Smooth muscle cell of the brain vasculature (primary cell): ENCODE measurements around the gene RANBP3L.

ENCODE experiments used
- DNase-seq: peaks from one replicate; pipeline ENCODE4 v3.0.0-alpha.2; 2012; ENCODE audit warnings: low read depth, low spot score

The RANBP3L gene

DNA sequence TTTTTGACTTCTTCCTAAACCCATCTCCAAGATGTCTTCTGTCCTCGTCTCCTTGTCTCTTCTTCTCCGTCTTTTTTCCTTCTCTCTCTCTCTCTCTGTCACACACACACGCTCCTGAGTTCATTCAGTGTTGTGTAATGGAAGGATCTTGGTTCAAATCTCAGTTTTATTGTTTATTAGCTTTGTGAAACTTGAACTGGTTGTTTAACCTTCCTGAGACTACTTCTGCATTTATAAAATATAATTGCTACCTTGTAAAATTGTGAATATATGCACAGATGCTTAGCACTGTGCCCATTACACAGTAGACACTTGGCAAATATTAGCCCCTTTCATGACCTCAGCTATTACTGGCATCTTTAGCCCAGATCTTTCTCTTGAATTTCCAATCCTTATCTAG, 57.6 kb downstream of the RANBP3L start:
- DNase-seq = no peak

DNA sequence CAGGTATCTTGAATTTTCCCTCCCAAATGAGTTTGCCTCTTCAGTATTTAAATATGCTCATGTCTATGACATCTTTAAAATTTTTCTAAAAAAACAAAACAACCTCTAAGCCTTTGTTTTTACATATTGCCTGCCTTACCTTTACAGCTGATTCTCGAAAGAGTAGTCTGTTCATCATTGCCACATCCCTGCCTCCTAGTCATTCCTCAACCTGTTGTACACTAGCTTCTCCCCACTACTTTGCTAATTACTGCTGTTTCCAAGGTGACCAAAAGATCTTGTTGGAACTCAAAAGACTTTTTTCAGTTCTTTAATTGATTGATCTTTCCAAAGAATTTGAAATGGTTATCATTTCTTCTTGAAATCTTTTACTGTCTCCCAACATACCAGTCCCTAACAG, 58.0 kb downstream of the RANBP3L start:
- no peak for DNase-seq

DNA sequence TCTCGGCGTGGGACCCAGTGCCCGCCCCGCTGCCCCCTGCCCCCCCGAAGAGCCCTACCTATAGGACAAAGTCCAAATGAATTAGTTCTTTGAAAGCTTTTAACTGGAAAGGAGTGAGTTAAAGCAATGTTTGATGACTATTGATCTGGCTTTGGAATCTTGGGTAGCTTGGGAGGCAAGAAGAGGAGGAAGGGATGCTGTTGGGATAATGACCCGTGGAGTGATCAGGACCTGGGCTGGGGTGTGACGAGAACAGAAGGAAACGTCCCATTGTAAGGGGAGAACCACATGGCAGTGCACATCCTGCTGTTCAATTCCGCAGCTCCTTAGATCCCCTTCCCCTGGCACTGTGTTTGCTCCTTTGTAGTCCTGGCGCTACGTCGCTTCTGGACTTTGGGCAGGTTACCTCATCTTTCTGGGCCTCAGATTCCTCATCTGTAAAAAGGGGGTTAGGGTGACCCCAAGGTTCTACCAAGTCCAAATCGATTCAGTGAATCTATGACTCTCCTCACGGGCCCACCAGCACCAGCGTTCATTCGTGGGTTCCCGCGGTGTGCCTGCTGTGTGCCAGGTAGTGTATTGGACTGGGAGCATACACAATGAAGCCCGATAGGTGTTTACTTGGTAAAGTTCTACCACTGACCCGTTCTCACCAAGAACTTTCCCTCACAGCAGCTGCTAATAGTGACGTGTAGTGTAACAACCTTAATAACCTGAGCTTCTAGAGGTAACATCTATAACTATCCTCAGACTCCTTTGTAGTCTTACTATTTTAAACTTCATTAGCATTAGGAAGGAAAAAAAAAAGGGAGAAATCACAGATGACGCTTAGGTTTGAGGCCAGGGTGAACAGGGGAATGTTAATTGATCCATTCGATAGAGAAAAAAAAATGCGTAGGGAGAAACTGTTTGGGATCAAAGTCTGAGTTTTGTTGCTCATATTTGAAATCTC, 58.9 kb downstream of the RANBP3L start:
- DNase-seq = no peak

DNA sequence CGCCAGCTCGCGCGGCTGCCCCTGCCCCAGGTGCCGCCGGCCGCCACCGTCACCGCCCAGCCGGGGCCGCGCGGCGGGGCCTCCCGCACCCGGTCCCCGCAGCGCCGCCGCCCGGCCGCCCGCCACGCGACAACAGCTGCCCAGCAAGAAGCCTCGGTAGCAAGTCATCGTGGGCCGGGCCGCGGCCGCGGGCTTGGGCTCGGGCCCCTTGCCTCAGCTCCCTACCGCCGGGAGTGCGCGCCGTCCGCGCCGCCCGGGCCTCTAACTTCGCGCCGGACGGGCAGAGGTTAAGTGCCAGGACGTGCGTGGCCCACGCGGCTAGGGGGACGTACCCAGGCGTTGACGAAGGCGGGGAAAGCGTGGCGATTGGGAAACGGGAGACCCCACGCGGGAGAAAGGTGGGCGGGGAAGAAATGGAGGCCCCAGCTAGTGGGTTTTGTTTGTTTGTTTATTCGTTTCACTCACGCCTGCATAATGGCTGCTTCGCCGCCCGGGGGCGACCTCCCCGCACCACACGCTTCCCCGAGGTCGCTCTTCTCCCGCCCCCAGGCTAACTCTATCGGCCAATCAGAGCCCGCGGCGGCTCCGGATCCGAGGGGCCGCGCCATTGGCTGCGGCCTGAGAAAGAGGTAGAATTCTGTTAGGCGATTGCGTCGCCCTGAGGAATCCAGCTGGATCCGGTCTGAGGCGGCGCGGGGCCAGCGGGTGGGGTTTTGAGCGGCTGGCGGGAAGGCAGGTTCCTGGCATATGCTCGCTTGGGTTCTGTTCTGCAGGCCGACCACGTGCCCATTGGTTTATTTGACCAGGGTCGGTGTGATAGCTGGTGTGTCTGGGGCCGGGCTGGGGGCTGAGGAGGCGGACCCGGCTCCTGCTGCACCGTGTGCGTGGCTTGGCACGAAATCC, 59.8 kb downstream of the RANBP3L start, which contains the start of gene NADK2:
NADK2 (minus strand) TSS at position 295 of the 903 bp plus-strand sequence; CDS start at position 168, 127 bp downstream.
- DNase-seq = peak; percentile 93

DNA sequence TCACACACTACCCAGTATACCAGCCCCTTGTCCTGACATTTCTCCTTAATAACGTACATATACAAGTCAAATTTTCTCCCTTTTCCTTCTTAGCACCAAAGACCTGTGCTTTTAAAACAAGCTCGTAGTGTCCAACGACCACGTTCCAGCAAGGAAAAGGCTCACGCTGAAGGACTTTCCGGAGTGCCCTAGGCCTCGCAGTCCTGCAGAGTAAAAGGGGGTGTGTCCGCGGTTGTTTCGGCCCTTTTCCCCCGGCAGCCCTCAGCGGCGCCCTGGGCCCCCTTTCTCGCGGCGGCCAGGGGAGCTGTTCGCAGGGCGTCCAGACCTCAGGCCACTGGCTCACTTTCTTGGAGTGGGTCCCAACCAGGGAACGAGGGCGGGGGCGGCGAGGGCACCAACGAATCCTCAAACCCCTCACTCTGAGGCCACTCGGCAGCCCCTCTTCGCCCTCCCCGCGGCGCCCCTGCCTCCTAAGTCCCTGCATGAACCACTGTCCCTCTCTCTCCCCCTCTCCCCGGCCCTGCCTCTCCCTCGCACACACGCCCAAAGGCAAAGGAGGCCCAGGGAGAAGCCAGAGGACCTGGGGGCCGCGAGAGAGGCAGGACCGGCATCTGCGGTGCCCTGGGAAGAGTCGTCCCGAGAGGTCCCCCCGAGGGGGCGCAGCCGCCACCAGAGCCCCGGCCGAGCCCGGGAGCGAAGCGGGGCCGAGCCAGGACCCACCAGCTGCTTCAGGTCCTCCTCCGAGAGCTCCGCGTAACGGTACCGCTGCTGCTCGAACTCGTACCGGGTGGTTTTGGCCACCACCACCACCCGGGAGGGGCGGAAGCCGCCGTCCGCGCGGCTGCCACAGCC, 60.7 kb downstream of the RANBP3L start:
- no peak for DNase-seq

DNA sequence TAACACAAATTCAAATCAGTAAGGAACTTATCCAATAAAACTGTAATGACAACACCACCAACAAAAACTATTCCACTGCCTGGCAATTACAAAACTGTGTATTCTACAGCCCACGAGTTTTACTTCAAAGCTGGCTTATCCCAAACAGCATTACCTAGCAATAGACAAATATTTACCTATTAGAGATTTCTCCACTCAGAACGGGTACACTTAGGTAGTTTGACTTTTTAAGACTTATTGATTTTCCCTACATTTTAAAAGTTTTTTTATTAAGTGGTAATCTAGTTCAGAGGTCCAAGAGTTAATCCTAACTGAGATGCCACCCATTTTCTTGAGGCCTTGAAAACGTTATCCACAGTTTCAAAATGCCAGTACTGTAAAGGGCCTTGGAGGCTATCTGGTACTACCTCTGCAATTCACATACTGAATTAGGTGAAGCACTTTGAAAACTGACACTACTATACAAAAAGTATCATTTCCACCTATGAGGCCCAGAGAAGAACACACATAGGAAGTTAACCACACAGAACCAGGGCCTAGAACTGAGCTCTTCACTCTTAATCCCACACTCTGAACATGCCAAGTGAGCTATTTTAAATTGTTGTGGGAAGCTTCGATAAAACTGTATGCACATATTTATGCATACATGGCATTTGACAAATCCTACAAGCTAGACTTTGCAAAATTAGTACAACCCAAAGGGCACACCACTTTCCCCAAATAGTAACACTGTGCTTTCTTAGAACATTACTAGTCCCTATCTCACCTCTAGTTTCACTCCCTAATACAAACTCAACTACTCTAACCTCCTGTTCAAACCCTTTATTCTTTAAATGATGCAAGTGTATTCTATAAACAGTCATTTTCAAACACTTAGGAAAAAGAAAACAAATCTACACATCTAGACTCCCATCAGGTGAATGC, 62.1 kb downstream of the RANBP3L start:
- DNase-seq = no peak

DNA sequence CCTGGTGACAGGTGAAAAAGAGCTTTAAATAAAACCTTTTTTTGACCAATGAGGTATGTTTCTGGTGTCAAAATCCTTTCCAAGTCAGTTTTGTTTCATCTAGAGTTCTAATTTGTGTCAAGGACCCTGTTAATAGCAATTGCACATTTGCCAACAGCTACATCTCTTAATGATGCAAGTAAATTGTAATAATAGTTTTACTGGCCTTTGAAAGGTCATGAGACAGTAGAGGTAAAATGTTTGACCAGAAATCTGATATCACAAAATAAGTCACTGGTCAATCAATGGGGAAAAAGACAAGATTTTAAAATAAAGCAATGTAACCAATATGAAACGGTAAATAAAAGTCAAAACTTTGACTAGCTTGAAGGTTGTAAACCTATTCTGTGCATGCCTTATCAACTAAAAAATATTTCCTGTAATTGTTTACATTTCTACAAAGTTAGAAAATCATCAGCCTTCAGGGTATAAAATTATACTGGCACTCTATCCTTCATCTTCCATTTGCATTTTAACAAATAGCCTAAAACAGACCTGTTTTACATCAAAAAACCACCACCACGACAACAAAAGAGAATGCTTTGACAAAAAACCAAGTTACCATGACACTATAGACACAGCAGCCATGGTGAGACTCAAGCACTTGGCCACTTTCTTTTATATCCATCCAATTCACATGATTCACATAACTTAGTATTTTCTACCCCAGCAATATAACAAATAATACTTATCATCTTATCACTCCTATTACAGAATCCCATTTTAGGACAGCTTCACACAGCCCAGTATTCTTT, 63.0 kb downstream of the RANBP3L start:
- DNase-seq = no peak

DNA sequence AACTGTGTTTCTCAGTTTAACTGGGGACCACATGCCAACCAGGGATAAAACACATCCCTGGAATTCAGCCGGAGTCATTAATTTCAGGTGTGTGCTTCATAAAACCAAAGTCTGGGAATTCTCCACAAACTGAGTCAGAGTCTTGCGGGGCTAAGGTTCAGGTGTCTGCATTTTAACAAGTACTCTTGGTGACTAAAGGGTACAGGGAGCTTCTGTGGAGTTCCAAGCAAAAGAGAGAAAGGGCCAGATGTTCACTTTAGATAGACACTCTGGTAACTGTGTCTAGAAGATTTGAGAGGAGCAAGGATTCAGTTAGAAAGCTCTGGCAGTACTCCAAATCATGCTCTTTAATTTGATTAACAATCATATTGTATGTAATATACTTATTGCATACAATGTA, 64.0 kb downstream of the RANBP3L start:
- no peak for DNase-seq

DNA sequence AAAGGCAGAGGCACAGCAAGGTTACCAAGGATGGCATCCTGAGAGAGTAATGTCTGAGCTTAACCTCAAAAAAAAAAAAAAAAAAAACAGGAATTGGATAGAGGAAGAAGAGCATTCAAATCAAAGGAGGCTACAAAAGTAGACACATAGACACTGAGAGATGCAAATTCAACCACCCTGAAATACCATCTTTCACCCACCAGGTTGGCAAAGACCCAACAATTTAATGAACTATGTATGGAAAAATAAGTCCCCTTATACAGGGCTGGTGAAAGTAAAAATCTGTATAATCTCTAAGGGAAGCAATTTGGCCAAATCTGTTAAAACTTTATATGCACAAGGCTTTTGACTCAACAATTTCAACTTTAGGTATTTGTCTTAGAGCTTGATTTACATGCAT, 64.9 kb downstream of the RANBP3L start:
- no peak for DNase-seq

DNA sequence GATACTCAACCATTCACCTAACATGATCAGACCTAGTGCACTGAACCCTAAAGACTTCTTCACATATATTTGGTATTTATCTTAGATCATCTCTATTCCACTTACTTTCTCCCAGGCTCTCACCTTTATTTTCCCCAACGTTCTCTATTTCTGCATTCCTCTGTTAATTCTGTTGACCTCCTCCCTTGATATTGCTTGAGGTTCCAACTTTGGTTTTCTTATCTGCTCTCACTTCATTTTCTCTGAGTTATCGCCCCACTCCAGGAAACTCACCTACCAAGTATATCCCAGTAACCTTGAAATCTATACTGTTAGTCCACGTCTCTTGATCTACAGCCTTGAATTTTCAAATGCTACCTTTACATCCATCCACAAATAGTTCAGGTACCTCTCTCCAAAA, 69.2 kb downstream of the RANBP3L start:
- DNase-seq = no peak

DNA sequence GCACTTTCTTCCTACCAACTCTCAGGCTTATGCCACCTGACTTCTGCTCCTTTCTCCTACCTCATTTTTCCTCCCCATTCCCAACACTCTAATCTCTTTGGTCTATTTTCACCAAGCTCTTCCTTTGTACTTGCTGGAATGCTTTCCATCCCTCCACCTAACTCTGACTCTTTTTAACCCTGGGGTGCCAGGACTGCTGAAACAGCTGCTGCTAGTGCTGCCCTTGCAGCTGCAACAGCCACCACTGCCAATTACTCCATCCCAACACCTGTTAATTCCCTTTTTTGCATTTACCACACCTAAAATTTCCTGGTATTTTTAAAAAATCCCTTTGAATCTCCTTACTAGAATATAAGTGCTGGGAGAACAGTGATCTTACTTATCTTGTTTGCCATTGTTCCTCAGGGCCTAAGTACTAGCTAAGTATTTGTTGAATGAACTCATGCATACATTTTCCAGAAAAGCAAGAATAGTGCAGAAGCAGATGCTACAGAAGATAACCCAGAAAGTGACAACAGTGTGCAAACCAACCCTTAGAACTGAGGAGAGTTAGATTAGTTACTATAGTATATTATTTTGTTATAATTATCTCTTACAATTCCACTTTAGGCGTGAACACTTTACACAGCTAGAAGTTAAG, 71.4 kb downstream of the RANBP3L start:
- no peak for DNase-seq

DNA sequence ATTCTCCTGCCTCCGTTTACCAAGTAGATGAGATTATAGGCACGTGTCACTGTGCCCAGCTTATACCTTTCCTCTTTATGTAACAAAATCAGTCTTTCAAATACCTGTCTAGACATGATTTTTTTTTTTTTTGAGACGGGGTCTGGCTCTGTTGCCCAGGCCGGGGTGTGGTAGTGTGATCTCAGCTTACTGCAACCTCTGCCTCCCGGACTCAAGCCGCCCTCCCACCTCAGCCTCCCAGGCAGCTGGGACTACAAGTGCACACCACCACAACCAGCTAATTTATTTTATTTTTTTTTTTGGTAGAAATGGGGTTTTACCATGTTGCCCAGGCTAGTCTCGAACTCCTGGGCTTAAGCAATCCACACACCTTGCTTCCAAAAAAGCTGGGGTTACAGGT, 73.2 kb downstream of the RANBP3L start:
- no peak for DNase-seq

DNA sequence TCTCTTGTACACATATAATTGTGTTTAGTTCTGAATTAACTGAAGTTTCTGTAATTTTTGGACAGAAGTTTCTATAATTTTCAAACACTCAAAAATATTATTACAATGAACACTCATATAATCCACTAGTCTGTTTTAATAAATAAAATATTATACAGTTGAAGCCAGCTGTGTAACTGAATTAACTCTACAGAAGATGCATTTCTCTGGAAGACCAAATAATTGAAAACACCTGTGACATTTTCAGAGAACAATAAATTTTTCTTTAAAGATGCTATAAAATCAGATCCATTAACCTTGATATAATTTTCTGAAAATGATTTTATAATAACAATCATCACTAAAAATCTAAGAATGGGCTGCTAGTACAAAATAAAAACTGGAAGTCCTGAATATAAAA, 74.7 kb downstream of the RANBP3L start:
- no peak for DNase-seq

DNA sequence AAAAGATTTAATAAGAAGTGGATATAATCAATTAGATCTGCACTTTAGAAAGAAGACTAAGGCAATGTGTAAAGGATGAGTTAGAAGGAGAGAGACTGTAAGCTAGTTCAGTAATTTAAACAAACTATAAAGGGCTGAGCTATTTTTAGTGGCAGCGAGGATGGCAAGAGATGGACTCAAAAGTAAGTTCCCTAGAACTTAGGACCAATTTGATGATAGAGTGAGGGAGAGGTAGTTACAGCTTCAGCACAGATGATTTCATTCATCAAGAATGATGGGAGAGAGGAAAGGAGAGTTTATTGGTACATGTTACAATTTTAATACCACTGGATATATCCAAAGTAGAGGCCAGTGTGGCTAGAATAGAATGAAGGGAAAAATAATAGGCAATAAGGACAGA, 79.1 kb downstream of the RANBP3L start:
- DNase-seq = no peak

DNA sequence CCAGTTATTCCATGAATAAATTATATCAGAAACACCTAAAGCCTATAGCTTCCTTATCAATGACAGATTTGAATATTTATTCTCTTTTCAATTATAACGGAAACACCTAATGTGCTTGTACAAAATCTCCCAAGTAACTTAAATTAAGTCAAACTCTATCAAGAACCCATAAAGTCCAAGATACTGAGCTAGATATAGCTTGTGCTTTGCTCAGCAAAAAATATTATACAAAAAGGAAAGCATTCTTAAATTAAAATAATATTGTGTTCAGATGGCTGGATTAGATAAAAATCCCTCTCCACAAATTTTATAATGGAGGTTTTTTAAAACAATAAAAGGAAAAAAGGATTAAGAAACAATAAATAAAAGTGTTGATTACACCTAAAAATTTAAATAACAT, 83.7 kb downstream of the RANBP3L start:
- DNase-seq = no peak

DNA sequence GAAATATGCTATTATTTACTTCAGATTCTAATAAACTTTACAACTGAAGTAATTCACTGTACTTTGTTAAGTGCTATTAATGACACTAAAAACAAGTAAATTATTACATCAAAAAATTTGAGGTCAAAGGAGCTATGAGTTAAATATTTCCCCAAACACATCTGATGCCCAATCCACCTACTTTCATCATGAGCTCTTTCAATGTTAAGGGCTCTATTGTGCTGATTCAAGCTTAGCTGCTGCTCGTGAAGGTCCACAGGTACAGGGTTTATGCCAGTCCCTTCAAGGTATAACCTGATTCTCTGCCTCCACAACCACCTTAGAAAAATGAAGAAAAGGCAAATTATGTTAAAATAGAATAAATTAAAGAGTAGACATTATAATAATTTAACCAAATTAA, 84.1 kb downstream of the RANBP3L start:
- no peak for DNase-seq

DNA sequence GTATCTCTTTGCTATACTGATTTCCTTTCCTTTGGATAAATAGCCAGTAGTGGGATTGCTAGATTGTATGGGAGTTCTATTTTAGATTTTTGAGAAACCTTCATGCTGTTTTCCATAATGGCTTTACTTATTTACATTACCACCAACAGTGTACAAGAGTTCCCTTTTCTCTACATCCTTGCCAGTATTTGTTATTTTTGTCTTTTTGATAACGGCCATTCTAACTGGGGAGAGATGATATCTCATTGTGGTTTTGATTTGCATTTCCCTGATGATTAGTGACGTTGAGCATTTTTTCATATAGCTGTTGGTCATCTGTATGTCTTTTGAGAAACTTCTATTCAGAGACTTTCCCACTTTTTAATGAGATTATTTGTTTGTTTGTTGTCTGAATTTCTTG, 85.8 kb downstream of the RANBP3L start:
- DNase-seq = no peak

DNA sequence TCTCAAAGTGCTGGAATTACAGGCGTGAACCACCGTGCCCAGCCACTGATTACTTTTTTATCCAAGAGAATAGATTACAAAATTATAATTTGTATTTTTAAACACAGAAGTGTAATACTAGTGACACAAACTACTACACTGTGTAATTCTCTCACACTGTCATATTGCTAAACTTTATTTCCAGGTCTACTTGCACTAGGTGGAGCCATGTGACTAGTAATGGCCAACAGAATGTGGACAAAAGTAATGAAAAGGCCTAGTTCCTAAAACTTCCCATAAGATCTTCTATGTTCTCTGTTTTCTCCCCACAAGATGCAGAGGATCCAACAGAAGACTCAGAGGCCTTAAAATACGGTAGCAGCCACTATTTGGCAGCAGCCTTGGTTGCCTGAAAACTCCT, 87.3 kb downstream of the RANBP3L start:
- DNase-seq = no peak

DNA sequence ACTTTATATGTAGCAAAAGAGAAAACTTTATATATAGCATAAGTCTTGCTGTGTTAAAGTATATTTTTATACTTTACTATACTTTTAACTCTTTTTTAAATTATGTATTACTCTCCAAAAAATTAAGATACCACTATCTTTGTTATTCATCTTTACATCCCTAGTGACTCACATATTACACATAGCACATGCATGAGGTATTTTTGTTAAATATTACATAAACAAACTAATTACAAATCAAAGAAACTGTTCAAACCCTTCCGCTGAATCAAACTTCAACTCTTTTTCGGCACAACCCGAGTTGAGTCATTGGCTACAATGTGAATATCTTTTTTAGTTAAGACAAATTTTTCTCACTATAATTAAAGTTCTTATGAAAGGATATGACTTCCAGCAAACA, 92.0 kb downstream of the RANBP3L start:
- no peak for DNase-seq
